Measurements from ENCODE around the gene VENTX.

The VENTX gene

DNA sequence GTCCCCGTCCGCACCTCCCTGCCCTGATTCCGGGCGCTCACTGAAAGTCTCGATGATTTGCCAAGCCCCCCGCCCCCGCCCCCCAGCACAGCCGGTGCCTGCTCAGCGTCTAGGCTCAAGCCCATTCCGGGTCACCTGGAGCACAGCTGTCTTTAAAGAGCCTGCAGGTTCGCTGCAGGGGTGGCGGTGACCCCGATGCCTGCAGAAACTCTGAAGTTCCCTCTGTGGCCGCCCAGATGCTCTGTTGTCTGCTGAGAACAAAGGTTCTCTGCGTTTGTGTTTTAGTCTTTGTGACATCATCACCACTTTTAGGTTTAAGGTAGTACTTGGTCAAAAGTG, 780 bp downstream of the VENTX start:
- DNase-seq, result no peak

DNA sequence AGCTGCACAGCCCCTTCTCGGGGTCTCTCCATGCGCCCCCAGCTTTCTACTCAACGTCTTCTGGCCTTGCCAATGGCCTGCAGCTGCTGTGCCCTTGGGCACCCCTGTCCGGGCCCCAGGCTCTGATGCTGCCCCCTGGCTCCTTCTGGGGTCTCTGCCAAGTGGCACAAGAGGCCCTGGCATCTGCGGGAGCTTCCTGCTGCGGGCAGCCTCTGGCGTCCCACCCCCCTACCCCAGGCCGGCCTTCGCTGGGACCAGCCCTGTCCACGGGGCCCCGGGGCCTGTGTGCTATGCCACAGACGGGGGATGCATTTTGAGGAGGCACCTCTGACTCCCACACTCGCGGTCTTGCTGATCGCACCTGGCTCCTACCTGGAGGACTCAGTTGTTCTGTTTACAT, 2.3 kb downstream of the VENTX start:
- no peak for DNase-seq

DNA sequence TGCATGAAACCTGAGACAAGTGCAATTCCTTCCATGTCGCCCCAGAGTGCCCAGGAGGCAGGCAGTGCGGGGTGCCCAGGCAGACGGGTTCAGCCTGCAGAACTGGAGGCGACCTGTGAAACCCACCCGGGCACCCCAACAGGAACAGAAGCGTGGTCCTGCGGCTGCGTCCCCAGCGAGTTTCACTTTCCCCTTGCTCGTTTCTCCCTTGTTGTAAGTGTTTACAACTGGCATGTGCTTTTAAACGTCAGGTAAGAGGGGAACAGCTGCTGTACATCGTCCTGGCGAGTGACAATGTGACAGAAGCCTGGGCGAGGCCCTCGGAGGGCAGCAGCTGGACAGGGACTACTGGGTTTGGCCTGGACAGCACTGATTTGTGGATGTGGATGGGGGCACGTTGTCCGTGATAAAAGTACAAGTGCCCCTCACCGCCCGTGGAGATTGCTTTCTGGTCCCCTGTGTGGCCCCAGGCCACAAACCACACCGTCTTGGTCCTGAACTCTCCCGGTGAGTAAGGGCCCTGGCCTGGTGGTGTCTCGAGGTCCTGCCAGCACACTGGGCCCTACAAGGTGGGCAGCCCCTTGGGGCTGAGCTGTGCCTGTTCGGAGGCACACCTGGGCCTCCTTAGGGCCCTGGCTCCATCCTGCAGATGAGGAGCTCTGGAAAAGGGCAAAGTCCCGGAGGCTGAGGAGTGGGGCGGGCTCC, 4.0 kb downstream of the VENTX start:
- no peak for DNase-seq

DNA sequence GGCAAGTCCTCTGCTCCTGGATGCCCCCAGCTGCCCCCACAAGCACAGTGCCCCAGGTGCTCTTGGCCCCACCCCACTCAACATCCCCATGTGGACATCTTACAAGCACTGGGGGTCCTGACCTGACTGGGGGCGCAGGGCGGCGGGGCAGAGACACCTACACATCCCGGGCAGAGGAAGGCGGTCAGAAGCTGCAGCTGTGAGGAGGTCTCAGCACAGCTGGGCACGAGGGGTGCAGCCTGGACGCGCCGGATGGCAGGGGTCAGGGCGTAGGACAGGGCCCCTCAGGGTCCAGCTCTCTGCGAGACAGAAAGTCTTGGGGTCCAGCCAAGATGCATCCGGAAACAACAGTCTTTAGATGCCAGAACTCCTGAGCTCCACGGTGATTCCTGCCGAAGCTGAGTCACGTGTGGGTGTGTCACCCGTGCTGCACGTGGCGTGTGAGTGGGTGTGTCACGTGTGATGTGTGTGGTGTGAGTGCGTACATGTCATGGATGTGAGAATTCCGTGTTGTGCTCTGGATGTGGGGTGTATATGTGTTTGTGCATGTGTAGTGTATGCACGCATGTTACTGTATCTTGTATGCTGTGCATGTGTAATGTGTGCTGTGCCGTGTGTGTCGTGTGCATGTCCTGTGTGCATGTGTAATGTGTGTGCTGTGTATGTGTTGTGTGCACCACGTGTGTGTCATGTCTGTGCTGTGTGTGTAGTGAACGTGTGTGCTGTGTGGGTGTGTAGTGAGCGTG, 5.1 kb downstream of the VENTX start:
- no peak for DNase-seq

DNA sequence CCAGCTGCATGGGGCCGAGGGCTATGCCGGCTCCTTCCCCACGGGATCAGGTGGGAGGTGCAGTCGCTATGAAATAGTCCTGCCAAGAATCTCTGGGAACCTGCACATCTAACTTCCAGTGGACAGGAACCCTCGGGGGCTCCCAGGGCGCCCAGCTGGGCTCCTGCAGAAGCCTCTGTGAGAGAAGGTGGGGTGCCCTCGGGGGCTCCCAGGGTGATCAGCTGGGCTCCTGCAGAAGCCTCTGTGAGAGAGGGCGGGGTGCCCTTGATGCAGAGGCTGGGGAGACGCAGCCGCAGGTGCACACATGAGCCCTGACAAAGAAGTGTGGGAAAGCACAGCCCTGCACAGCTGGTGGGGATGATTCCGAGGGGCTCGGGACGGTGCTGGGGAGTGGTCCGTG, 5.9 kb downstream of the VENTX start:
- DNase-seq, result no peak

DNA sequence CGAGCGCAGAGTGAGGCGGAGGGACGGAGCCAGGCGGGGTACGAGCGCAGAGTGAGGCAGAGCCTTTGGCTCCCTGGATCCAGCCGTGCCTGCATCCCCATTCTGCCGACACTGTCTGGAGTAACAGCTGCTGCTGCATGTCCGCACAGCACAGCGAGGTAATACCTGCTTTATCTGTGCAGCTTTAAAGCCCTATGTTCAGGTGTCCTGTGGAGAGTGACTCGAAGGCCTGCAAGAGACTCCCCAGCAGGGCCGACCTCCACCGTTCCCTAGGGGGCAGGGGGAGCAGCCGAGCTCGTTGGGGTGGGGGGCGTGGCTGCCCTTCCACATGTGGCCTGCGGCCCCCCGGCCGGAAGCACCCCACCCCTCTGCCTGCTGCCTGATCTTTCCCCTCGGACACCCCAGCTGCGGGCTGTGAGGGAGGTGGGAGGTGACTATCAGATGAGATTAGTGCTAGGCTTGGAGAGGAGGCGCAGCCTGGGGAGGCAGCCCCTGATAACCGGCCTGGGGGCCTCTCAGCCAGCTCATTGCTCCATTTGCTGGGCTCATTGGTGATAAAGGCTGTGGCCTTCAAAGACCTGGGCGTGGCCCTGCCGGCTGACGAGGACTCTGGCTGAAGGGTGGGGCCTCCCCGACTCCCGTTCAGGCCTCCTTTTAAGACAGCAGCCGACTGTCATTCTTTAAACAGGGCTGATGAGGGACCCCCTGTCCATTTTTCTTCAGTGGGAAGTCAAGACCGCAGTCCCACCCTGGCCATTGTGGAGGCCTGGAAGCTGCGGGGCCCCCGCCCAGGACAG, 8.0 kb downstream of the VENTX start:
- DNase-seq, result no peak

DNA sequence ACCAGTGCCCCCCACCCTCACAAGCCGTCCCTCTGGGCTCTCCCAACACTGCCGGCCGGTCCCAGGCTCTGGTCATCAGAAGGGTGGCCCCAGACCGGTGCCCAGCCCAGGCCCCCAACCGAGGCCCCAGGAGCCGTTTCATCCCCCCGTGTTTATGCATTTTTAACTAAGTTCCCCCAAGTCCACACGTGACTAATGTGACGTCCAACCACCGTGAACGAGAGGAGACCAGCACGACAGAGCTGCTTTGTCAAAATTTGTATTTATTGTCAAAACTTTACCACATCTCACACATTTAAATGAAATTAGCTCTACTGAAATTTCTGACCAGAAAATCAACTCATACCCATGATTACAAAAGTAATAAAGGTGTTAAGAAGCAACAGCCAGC, 8.6 kb downstream of the VENTX start:
- DNase-seq, result no peak

DNA sequence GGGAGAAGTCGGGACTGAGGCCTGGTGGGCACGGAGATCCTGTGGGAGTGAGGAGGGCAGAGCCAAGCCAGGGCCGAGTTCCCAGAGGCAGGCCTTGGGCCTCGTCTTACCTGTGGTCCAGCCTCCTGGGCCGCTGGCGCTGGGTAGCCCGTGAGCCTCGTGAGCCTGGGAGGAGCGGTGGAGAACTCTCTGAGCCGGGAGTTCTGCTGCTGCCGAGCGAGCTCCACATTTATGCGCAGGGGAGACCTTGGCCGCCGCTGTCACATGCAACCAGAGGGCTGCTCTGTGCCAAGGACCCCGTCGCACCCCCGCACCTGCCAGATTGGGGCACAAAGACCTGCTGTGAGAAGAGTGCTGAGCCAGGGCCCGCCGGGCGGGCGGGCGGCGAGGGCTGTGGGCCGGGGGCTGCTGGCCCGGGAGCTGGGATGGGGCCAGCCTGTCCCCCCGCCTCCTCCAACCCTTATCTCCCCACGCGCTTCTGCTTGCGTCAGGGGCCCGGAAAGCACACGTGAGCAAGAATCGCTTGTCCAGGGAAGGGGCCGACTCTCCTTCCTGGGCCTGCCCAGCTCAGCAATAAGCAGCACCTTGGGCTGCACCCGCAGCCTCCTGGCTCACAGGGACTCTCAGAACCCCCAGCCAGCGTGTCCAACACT, 10.2 kb downstream of the VENTX start:
- DNase-seq, result no peak

DNA sequence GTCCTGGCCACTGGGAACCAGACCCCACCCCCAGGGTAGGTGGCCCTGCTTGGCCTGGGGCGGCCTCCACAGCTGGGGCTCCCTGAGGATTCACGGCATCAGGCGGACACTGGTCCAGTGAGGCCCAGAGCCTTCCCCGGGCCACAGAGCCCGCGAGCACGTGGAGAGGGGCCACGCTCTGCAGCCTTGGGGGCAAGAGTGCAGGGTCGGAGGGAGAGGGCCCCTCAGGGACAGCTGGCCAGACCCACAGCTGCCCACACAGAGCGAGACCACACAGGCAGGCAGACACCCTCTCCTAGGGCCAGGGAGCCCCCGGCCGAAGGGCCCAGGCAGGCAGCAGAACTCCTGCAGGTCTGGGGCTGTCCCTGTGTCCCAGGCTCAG, 10.7 kb downstream of the VENTX start:
- DNase-seq, result no peak

DNA sequence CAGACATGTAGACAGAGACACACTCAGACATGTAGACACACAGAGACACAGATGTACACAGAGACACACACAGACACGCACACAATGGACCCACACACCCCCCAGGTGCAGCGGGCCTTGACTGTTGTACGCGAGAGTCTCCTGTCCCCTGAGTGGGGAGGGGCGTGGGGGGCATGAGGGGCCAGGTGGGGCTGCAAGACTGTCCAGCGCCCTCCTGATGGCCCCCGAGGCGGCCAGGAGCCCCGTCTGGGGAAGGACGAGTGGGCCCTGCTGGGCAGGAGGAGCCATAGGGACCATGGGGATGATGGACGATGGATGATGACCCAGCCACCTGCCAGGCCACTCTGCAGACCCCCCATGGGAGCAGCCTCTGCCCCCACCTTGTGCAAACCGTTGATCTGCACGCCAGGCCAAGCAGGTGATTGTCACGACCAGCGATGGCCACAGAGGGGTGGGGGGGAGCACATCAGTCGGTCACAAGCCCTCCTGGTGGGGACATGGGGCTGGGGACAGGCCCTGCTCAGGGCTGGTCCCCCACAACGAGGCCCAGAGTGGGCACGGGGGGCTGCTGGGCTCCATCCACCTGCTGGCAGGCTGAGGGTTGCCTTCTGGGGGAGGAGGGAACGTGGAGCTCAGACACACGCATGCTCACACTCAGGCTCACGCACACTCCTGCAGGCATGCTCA, 11.6 kb downstream of the VENTX start:
- DNase-seq, result no peak

DNA sequence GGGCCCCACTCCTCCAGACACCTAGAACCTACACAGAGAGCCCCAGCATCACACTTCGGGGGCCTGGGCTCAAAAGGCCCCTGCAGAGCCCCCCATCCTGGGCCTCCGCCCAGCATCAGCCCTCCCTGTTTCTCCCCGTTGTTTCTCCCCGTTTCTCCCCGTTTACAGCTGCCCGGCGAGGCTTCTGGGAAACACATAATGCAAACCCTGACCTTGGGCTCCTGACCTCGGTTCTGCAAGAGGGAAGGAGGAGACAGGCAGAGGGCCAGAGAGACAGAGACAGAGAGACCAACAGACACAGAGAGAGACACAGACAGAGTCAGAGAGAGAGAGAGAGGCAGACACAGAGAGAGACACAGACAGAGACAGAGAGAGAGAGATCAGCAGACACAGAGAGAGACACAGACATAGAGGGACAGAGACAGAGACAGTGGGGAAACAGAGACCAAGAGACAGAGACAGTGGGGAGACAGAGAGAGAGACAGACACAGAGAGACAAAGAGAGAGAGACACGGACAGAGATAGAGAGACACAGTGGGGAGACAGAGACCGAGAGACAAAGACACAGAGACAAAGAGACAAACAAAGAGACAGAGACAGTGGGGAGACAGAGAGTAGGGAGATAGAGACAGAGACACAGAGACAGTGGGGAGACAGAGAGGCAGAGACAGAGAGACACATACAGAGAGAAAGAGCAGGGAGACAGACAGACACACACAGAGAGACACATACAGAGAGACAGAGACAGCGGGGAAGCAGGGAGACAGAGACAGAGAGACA, 12.5 kb downstream of the VENTX start:
- DNase-seq, result no peak

GRCh38 chr10:133251388-133252222, 13.9 kb downstream of the VENTX start:
- DNase-seq, result no peak

- DNase-seq, result no peak
Measured at GRCh38 chr10:133252223-133252552, 14.5 kb downstream of the VENTX start.

GRCh38 chr10:133253361-133253955, 15.8 kb downstream of the VENTX start:
- no peak for DNase-seq

DNA sequence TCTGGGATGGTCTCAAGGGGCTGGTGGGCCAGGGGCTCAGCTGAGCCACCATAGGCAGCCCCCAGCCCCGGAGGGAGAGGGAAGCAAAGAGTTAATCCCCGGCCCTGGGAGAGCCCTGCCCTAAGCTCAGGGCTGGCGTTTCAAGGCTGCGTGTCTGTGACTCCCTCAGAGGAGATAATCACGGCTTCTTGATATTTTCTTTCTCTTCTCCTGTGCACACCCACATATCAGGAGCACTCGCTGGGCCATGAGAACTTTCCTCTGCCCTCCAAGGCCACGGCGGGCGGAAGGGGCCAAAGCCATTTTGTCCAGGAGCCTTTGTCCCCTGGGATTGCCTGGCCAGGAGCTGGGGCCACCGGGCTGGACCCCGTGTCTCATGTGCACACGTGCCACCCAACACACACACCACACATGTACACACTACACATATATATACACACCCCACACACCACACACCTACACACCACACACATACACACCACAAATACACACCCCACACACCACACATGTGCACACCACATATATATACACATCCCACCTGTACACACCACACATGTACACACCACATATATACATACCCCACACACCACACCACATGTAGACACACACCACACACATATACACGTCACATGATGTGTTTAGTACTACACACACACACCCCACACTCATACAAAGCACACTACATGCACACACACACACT, 16.9 kb downstream of the VENTX start:
- DNase-seq, result no peak

DNA sequence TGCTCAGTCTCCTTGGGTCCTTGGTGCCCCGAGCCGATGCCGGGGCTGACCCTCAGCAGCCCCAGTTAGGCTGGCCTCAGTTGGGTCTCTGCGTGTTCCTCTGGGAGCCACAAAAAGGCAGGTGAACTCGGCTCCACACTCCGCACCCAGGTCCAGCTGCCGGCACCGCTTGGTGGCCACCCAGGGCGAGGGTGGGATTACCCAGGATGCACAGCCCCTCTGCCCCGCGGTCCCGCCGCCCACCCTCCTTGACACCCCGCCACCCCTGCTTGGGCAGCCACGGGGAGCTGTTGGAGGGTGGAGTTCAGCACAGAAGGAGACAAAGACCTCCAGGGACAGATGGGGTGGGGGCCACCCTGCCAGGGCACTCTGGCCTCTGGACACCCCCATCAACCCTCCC, 17.7 kb downstream of the VENTX start:
- no peak for DNase-seq

GRCh38 chr10:133257489-133258065, 19.9 kb downstream of the VENTX start:
- DNase-seq, result no peak

- no peak for DNase-seq
Measured at GRCh38 chr10:133258066-133258817, 20.6 kb downstream of the VENTX start.
